GM12878 (cell line): ENCODE results near the gene FERMT1. TPM values are rescaled to one million over a fixed set of nuclear protein-coding genes. Genes with fewer than 3 reads are reported as not detected.

ENCODE experiments used
- ATAC-seq: fragments of 200-7000 bp; cut with Tn5 transposase; 3 replicates; pipeline ENCODE4 v1.9.1; 2020; ENCODE audit warnings: mild to moderate bottlenecking, moderate library complexity
- BruUV-seq: library from RNA; stranded (reverse); fragments of 400-500 nt; replicated peaks from 2 replicates; lab custom pipeline; 2021; lab: Mats Ljungman, UMichigan
- CTCF ChIA-PET: fragments of 300-600 bp; sonication (Branson Sonifier 250); formaldehyde crosslinking; extraction: SDS; loops from one replicate; lab custom pipeline; 2021; ENCODE audit warnings: inconsistent platforms; lab: Yijun Ruan, JAX
- POLR2A ChIA-PET: fragments of 350-600 bp; formaldehyde crosslinking; extraction: SDS; loops from one replicate; lab custom pipeline; 2021; ENCODE audit warnings: inconsistent platforms; lab: Charles Lee
- RAD21 ChIA-PET: fragments of 300-600 bp; sonication (Branson Sonifier 250); formaldehyde crosslinking; loops from one replicate; lab custom pipeline; 2023; ENCODE audit warnings: antibody characterized with exemption; ENCODE audit not compliant: unreplicated experiment; lab: Charles Lee
- SMC1A ChIA-PET: fragments of 300-600 bp; sonication (Branson Sonifier 250); formaldehyde crosslinking; loops from one replicate; lab custom pipeline; 2023; ENCODE audit not compliant: unreplicated experiment, uncharacterized antibody; lab: Charles Lee
- DNase-seq: peaks from one replicate; pipeline ENCODE4 v3.0.0-alpha.2; 2011; ENCODE audit warnings: low read depth, low spot score
- FAIRE-seq: peaks from 3 replicates; lab custom pipeline; 2011; peaks lifted over from hg19 to GRCh38; lab: Jason Lieb, UNC
- H2AFZ ChIP-seq: 2 replicates; pipeline ENCODE4 v1.6.0; 2011; ENCODE audit warnings: low read depth, low read length, control low read depth; ENCODE audit not compliant: control insufficient read depth
- H3K27ac ChIP-seq: 2 replicates; pipeline ENCODE4 v1.5.1; 2011; ENCODE audit warnings: control low read depth; ENCODE audit not compliant: control insufficient read depth, insufficient read depth
- H3K27me3 ChIP-seq, 2 experiments: replicated peaks in 1 of 2; 2 replicates each; pipeline versions ENCODE4 v1.6.0 to v1.6.1; 2011; ENCODE audit warnings: low read length in 1 of 2; ENCODE audit not compliant: control insufficient read depth in 2 of 2, insufficient read depth in 2 of 2
- H3K36me3 ChIP-seq, 2 experiments: 2 replicates each; pipeline ENCODE4 v1.5.1; 2011; ENCODE audit warnings: low read length in 1 of 2; ENCODE audit not compliant: control insufficient read depth in 2 of 2, insufficient read depth in 2 of 2
- H3K4me1 ChIP-seq: 2 replicates; pipeline ENCODE4 v1.6.1; 2011; ENCODE audit warnings: mild to moderate bottlenecking, low read length, moderate library complexity, mixed read lengths; ENCODE audit not compliant: control insufficient read depth, insufficient read depth
- H3K4me2 ChIP-seq: 2 replicates; pipeline ENCODE4 v1.6.0; 2011; ENCODE audit warnings: control low read depth; ENCODE audit not compliant: control insufficient read depth, insufficient read depth
- H3K4me3 ChIP-seq: fragments of 200-600 bp; sonication (generic); 2 replicates; pipeline ENCODE4 v1.5.1; 2016
- H3K79me2 ChIP-seq: 2 replicates; pipeline ENCODE4 v1.6.0; 2011; ENCODE audit warnings: low read length; ENCODE audit not compliant: control insufficient read depth, insufficient read depth
- H3K9ac ChIP-seq: 2 replicates; pipeline ENCODE4 v1.8.0; 2011; ENCODE audit warnings: low read length, control low read depth, mixed read lengths; ENCODE audit not compliant: control insufficient read depth, insufficient read depth
- H3K9me3 ChIP-seq: replicated peaks from 3 replicates; pipeline ENCODE4 v1.5.1; 2011; ENCODE audit warnings: mild to moderate bottlenecking, low read length; ENCODE audit not compliant: control insufficient read depth, insufficient read depth
- H4K20me1 ChIP-seq: 2 replicates; pipeline ENCODE4 v1.6.0; 2011; ENCODE audit not compliant: control insufficient read depth, insufficient read depth
- E2F4 ChIP-seq: IDR thresholded peaks from 2 replicates; pipeline ENCODE4 v1.6.1; 2012; ENCODE audit warnings: low read depth, low read length, improper control_type of control experiment
- E2F8 ChIP-seq: fragments of 450-650 bp; IDR thresholded peaks from 2 replicates; pipeline ENCODE4 v1.6.1; 2018; ENCODE audit warnings: mild to moderate bottlenecking, low read depth, moderate library complexity; ENCODE audit not compliant: partially characterized antibody
- E4F1 ChIP-seq: fragments of 450-650 bp; IDR thresholded peaks from 2 replicates; pipeline ENCODE4 v1.6.1; 2018; ENCODE audit warnings: borderline replicate concordance, mild to moderate bottlenecking; ENCODE audit not compliant: partially characterized antibody
- EP300 ChIP-seq, 2 experiments: fragments of 150-350 bp in 1 of 2; IDR thresholded peaks; 2 replicates each; pipeline ENCODE4 v1.6.1; 2011 to 2012; ENCODE audit warnings: low read depth in 2 of 2, low read length in 2 of 2, borderline replicate concordance in 1 of 2, improper control_type of control experiment in 1 of 2, inconsistent platforms in 1 of 2; ENCODE audit not compliant: control insufficient read depth in 1 of 2
- IRF3 ChIP-seq: fragments of 450-650 bp; IDR thresholded peaks from 2 replicates; pipeline ENCODE4 v1.6.1; 2014; ENCODE audit warnings: mild to moderate bottlenecking
- JUNB ChIP-seq: IDR thresholded peaks from 2 replicates; pipeline ENCODE4 v1.6.1; 2016; ENCODE audit warnings: antibody characterized with exemption, mild to moderate bottlenecking
- MYC ChIP-seq: IDR thresholded peaks from 2 replicates; pipeline ENCODE4 v1.6.1; 2011; ENCODE audit warnings: mild to moderate bottlenecking, low read length, moderate library complexity, inconsistent platforms; ENCODE audit not compliant: insufficient read depth, insufficient replicate concordance, insufficient read length, severe bottlenecking
- NFYA ChIP-seq: IDR thresholded peaks from 2 replicates; pipeline ENCODE4 v1.6.1; 2011; ENCODE audit warnings: low read depth, mild to moderate bottlenecking, low read length, improper control_type of control experiment, borderline replicate concordance
- RELA ChIP-seq: fragments of 450-650 bp; IDR thresholded peaks from 2 replicates; pipeline ENCODE4 v1.8.0; 2014; ENCODE audit warnings: borderline replicate concordance; ENCODE audit not compliant: partially characterized antibody
- TBL1XR1 ChIP-seq: IDR thresholded peaks from 2 replicates; pipeline ENCODE4 v1.6.1; 2012; ENCODE audit warnings: low read depth, low read length, improper control_type of control experiment
- WGBS: methylation state at CpG from one replicate; pipeline ENCODE4 v1.1.6; 2016; ENCODE audit warnings: low lambda C conversion rate; ENCODE audit not compliant: insufficient replicate concordance, insufficient coverage; ENCODE audit errors: missing lambda C conversion rate; 5-methylcytosine and 5-hydroxymethylcytosine counted together
- in situ Hi-C: fragments of 300-500 bp; cut with MboI; formaldehyde crosslinking; loops from 9 replicates; pipeline ENCODE4 v1.14.3; 2018; ENCODE audit warnings: mixed read lengths
- intact Hi-C: fragments of 100-400 bp; cut with micrococcal nuclease; formaldehyde crosslinking; loops from one replicate; pipeline ENCODE4 v1.14.2; 2022; ENCODE audit not compliant: unreplicated experiment
- polyA plus RNA-seq, 11 experiments: library from polyadenylated mRNA; depleted of rRNA in 4 of 11; unstranded in 6 of 11; stranded (reverse) in 5 of 11; fragments of >200 nt; fragmentation: Nextera tagmentation in 4 of 11; fragmentation: Illumina TruSeq in 1 of 11; extraction: Ambion mirVana in 4 of 11; extraction: Trizol in 1 of 11; gene quantifications; 1 replicate in 1 of 11; 2 replicates in 10 of 11; pipeline versions ENCODE4 v1.2.1 to v1.2.3, GENCODE V29; 2011 to 2016; ENCODE audit warnings: inconsistent platforms in 2 of 11, missing spikeins in 2 of 11, low read depth in 1 of 11
- total RNA-seq, 4 experiments: library from RNA; depleted of rRNA in 3 of 4; stranded (reverse); fragments of >200 nt in 3 of 4; fragmentation: Illumina TruSeq in 1 of 4; extraction: Trizol in 1 of 4; gene quantifications; 2 replicates each; pipeline versions ENCODE4 v1.2.1 to v1.2.3, GENCODE V29; 2013 to 2021

Gene FERMT1
- total and polyA plus RNA-seq, 10 of the 15 experiments (the other 5 are each of a cell fraction or from before 2014, with no cell fraction given) = 0.04 to 3.1 (median 0.45) TPM

- TF ChIP-seq E2F8 = no peak
- no peak for TF ChIP-seq EP300 (IDR thresholded peaks at IDR 0.05; ENCODE audit: borderline replicate concordance in 1 of 2, control insufficient read depth in 1 of 2, low read depth in 2 of 2, low read length in 2 of 2)
- TF ChIP-seq E2F4 = no peak
- no peak for TF ChIP-seq JUNB
- TF ChIP-seq IRF3 = no peak
These were observed 5.0 kb upstream of the FERMT1 start (continued) for GRCh38 chr20:6127825-6128224.

GRCh38 chr20:6126846-6127245 lies 4.0 kb upstream of the FERMT1 start:
- peaks cover 0 to 15% of the 10 kb centered on the region in 2 experiments for H3K27me3 ChIP-seq
- ChIA-PET POLR2A (no interaction called here), SMC1A (interaction anchor here (0.9 kb wide), 1 partner anchor 21 kb away, joined by 3 read pairs; no protein-coding TSS in a partner anchor), RAD21 (interaction anchor here (0.7 kb wide), 1 partner anchor 501 kb away, joined by 3 read pairs; no protein-coding TSS in a partner anchor), CTCF (no interaction called here)
- intact Hi-C loops = no loop called here
- no peaks in the 10 kb centered on the region; the same call in 1 of the 2 replicates for H3K4me1 ChIP-seq
- no peak overlapping the region for H3K27ac ChIP-seq
- no peak for DNase-seq
- no peak for ATAC-seq
- WGBS = 5% methylated on average over 2 of the region's 2 CpGs
- no peaks in the 10 kb centered on the region for H4K20me1 ChIP-seq
- H2AFZ ChIP-seq = no peak overlapping the region
- H3K79me2 ChIP-seq = no peaks in the 10 kb centered on the region
- H3K36me3 ChIP-seq = no peaks in the 10 kb centered on the region
- no TSS peak for BruUV-seq
- no peak overlapping the region for H3K4me2 ChIP-seq
- no peak overlapping the region for H3K9ac ChIP-seq
- no peak for FAIRE-seq
- no peak overlapping the region for H3K4me3 ChIP-seq
- no peaks in the 10 kb centered on the region for H3K9me3 ChIP-seq
- in situ Hi-C loops = no loop called here
- no peak for TF ChIP-seq MYC
- no peak for TF ChIP-seq NFYA
- no peak for TF ChIP-seq E2F8
- TF ChIP-seq RELA = no peak
- no peak for TF ChIP-seq E4F1
- TF ChIP-seq TBL1XR1 = no peak
